A673 (cell line): Measurements from ENCODE around the gene M1AP. TPM values are rescaled to one million over a fixed set of nuclear protein-coding genes. Genes with fewer than 3 reads are reported as not detected.

Experiments
- BruUV-seq: library from RNA; stranded (reverse); fragments of 400-500 nt; replicated peaks from 2 replicates; lab custom pipeline; 2021; lab: Mats Ljungman, UMichigan
- CTCF ChIA-PET: fragments of 300-600 bp; sonication (Branson Sonifier 250); formaldehyde crosslinking; loops from one replicate; lab custom pipeline; 2022; ENCODE audit warnings: antibody characterized with exemption; lab: Charles Lee
- POLR2A ChIA-PET: fragments of 300-600 bp; sonication (Branson Sonifier 250); formaldehyde crosslinking; loops from one replicate; lab custom pipeline; 2022; ENCODE audit warnings: antibody characterized with exemption; ENCODE audit not compliant: low non-redundant PET; lab: Charles Lee
- DNase-seq: peaks from one replicate; pipeline ENCODE4 v3.0.0-alpha.2; 2015; ENCODE audit warnings: low spot score
- H3K27ac ChIP-seq: fragments of 200-600 bp; sonication (generic); 2 replicates; pipeline ENCODE4 v1.5.1; 2016; ENCODE audit warnings: mixed run types, low read depth, mild to moderate bottlenecking, mixed read lengths, antibody characterized with exemption, low read length; ENCODE audit not compliant: poor library complexity, severe bottlenecking
- H3K27me3 ChIP-seq: fragments of 200-600 bp; sonication (generic); replicated peaks from 2 replicates; pipeline ENCODE4 v1.6.1; 2017; ENCODE audit warnings: mixed run types, low read depth, mild to moderate bottlenecking, mixed read lengths, antibody characterized with exemption, low read length; ENCODE audit not compliant: insufficient read depth, poor library complexity
- H3K36me3 ChIP-seq: fragments of 200-600 bp; sonication (generic); 2 replicates; pipeline ENCODE4 v1.6.1; 2016; ENCODE audit warnings: mixed run types, mild to moderate bottlenecking, mixed read lengths, antibody characterized with exemption, low read length; ENCODE audit not compliant: insufficient read depth, poor library complexity, severe bottlenecking
- H3K4me1 ChIP-seq: fragments of 200-600 bp; sonication (generic); 2 replicates; pipeline ENCODE4 v1.6.1; 2017; ENCODE audit warnings: mixed run types, mild to moderate bottlenecking, mixed read lengths, antibody characterized with exemption, low read length; ENCODE audit not compliant: insufficient read depth, poor library complexity, severe bottlenecking
- H3K4me3 ChIP-seq: fragments of 200-600 bp; sonication (generic); 2 replicates; pipeline ENCODE4 v1.5.1; 2016; ENCODE audit warnings: low read depth, mixed run types, mild to moderate bottlenecking, mixed read lengths, low read length; ENCODE audit not compliant: poor library complexity, severe bottlenecking
- H3K9me3 ChIP-seq: fragments of 200-600 bp; sonication (generic); 2 replicates; pipeline ENCODE4 v1.6.1; 2016; ENCODE audit warnings: mixed run types, low read depth, mild to moderate bottlenecking, mixed read lengths, antibody characterized with exemption, low read length; ENCODE audit not compliant: poor library complexity, severe bottlenecking
- CTCF ChIP-seq: fragments of 300-800, 200-600 bp; sonication (generic); conservative IDR thresholded peaks from 2 replicates; pipeline ENCODE4 v1.5.1; 2017; ENCODE audit warnings: low read depth, mild to moderate bottlenecking, antibody characterized with exemption, low read length, moderate library complexity, mixed read lengths
- EZH2 ChIP-seq: fragments of 200-600 bp; sonication (generic); IDR thresholded peaks from 2 replicates; pipeline ENCODE4 v1.6.1; 2017; ENCODE audit warnings: borderline replicate concordance, low read depth, mild to moderate bottlenecking, mixed read lengths, antibody characterized with exemption, low read length; ENCODE audit not compliant: poor library complexity, severe bottlenecking
- intact Hi-C: fragments of 100-400 bp; cut with micrococcal nuclease; formaldehyde crosslinking; loops from one replicate; pipeline ENCODE4 v1.10.0; 2022; ENCODE audit not compliant: unreplicated experiment
- total RNA-seq: library from RNA; stranded (reverse); gene quantifications from 2 replicates; pipeline ENCODE4 v1.2.3, GENCODE V29; 2021

The M1AP gene
- total RNA-seq, 1 experiment from 2014 or later: not detected

- Histone ChIP-seq H3K27me3 (peaks cover 4% of the 10 kb centered on the region), H3K4me3 (no peak overlapping the region), H3K4me1 (peaks cover 8% of the 10 kb centered on the region), H3K27ac (no peak overlapping the region), H3K36me3 (peaks cover 25% of the 10 kb centered on the region), H3K9me3 (no peaks in the 10 kb centered on the region)
- intact Hi-C loops: no loop called here
- ChIA-PET POLR2A (no interaction called here), CTCF (no interaction called here)
- BruUV-seq: no TSS peak
- DNase-seq: no peak
- TF ChIP-seq CTCF: no peak
- TF ChIP-seq EZH2: no peak
Measured at GRCh38 chr2:74524955-74525716, 123.0 kb downstream of the M1AP start.

GRCh38 chr2:74524005-74524404, 124.1 kb downstream of the M1AP start:
- CTCF ChIA-PET: no interaction called here
- intact Hi-C loops: no loop called here

GRCh38 chr2:74522516-74522915, 125.6 kb downstream of the M1AP start:
- no peak overlapping the region for H3K27ac ChIP-seq
- intact Hi-C loops: no loop called here
- ChIA-PET POLR2A (no interaction called here), CTCF (no interaction called here)
- H3K4me1 ChIP-seq: no peaks in the 10 kb centered on the region
- TF ChIP-seq EZH2 (no peak), CTCF (no peak)
- H3K27me3 ChIP-seq: peaks cover 29% of the 10 kb centered on the region
- DNase-seq: no peak
- H3K36me3 ChIP-seq: peaks cover 18% of the 10 kb centered on the region
- no peak overlapping the region for H3K4me3 ChIP-seq
- no TSS peak for BruUV-seq
- H3K9me3 ChIP-seq: no peaks in the 10 kb centered on the region

More at GRCh38 chr2:74524005-74524404, 124.1 kb downstream of the M1AP start:
- TF ChIP-seq CTCF (no peak), EZH2 (no peak)
- H3K36me3 ChIP-seq: peaks cover 25% of the 10 kb centered on the region
- H3K4me1 ChIP-seq: peaks cover 8% of the 10 kb centered on the region
- POLR2A ChIA-PET: no interaction called here
- no peaks in the 10 kb centered on the region for H3K9me3 ChIP-seq
- H3K27me3 ChIP-seq: peaks cover 15% of the 10 kb centered on the region
- no peak overlapping the region for H3K4me3 ChIP-seq
- H3K27ac ChIP-seq: no peak overlapping the region
- no TSS peak for BruUV-seq
- no peak for DNase-seq
